Smooth muscle cell (in vitro differentiated cells): ENCODE results near the gene TEX22. TPM values are rescaled to one million over a fixed set of nuclear protein-coding genes. Genes with fewer than 3 reads are reported as not detected.

ENCODE experiments used
- DNase-seq: peaks from one replicate; lab custom pipeline; 2025; ENCODE audit not compliant: unreplicated experiment; lab: John Stamatoyannopoulos, UW
- H2AFZ ChIP-seq: fragments of 200-600 bp; sonication (generic); 2 replicates; pipeline ENCODE4 v1.6.0; 2016; ENCODE audit warnings: antibody characterized with exemption, low read depth, mild to moderate bottlenecking
- H3F3A ChIP-seq: fragments of 200-600 bp; sonication (generic); 2 replicates; pipeline ENCODE4 v1.6.0; 2017; ENCODE audit warnings: antibody characterized with exemption, low read depth
- H3K27ac ChIP-seq: fragments of 200-600 bp; sonication (generic); 2 replicates; pipeline ENCODE4 v1.5.1; 2016; ENCODE audit warnings: low read depth, mild to moderate bottlenecking
- H3K27me3 ChIP-seq: fragments of 200-600 bp; sonication (generic); 2 replicates; pipeline ENCODE4 v1.6.1; 2016; ENCODE audit warnings: low read depth, mild to moderate bottlenecking
- H3K36me3 ChIP-seq: fragments of 200-600 bp; sonication (generic); 2 replicates; pipeline ENCODE4 v1.5.1; 2016; ENCODE audit warnings: low read depth
- H3K4me1 ChIP-seq: fragments of 200-600 bp; sonication (generic); 2 replicates; pipeline ENCODE4 v1.5.1; 2016; ENCODE audit warnings: low read depth
- H3K4me2 ChIP-seq: fragments of 200-600 bp; sonication (generic); 2 replicates; pipeline ENCODE4 v1.6.0; 2016; ENCODE audit warnings: mild to moderate bottlenecking
- H3K4me3 ChIP-seq: fragments of 200-600 bp; sonication (generic); 2 replicates; pipeline ENCODE4 v1.5.1; 2016; ENCODE audit warnings: mild to moderate bottlenecking
- H3K79me2 ChIP-seq: fragments of 200-600 bp; sonication (generic); 2 replicates; pipeline ENCODE4 v1.6.0; 2016; ENCODE audit warnings: low read depth, mild to moderate bottlenecking
- H3K9ac ChIP-seq: fragments of 200-600 bp; sonication (generic); 2 replicates; pipeline ENCODE4 v1.6.0; 2016; ENCODE audit warnings: low read depth
- H3K9me3 ChIP-seq: fragments of 200-600 bp; sonication (generic); replicated peaks from 2 replicates; pipeline ENCODE4 v1.5.1; 2016; ENCODE audit warnings: low read depth
- H4K20me1 ChIP-seq: fragments of 200-600 bp; sonication (generic); 2 replicates; pipeline ENCODE4 v1.6.0; 2016; ENCODE audit warnings: low read depth
- WGBS: methylation state at CpG from one replicate; pipeline ENCODE4 v1.1.7; 2016; ENCODE audit warnings: low lambda C conversion rate; 5-methylcytosine and 5-hydroxymethylcytosine counted together
- polyA plus RNA-seq: library from polyadenylated mRNA; unstranded; fragments of >200 nt; fragmentation: Nextera tagmentation; extraction: Ambion mirVana; gene quantifications from 2 replicates; pipeline ENCODE4 v1.2.1, GENCODE V29; 2016
- total RNA-seq: library from RNA; depleted of rRNA; stranded (reverse); fragments of >200 nt; gene quantifications from 2 replicates; pipeline ENCODE4 v1.2.3, GENCODE V29; 2014
- TF ChIP-seq, protein P1 (sequence below): fragments of 200-600 bp; sonication (generic); IDR thresholded peaks from 2 replicates; pipeline ENCODE4 v1.5.1; 2017; ENCODE audit warnings: borderline replicate concordance, mild to moderate bottlenecking, antibody characterized with exemption; ENCODE audit not compliant: insufficient read depth, poor library complexity, severe bottlenecking

Gene TEX22
- total and polyA plus RNA-seq, 2 experiments from 2014 or later: 0.09 to 0.93 TPM

DNA sequence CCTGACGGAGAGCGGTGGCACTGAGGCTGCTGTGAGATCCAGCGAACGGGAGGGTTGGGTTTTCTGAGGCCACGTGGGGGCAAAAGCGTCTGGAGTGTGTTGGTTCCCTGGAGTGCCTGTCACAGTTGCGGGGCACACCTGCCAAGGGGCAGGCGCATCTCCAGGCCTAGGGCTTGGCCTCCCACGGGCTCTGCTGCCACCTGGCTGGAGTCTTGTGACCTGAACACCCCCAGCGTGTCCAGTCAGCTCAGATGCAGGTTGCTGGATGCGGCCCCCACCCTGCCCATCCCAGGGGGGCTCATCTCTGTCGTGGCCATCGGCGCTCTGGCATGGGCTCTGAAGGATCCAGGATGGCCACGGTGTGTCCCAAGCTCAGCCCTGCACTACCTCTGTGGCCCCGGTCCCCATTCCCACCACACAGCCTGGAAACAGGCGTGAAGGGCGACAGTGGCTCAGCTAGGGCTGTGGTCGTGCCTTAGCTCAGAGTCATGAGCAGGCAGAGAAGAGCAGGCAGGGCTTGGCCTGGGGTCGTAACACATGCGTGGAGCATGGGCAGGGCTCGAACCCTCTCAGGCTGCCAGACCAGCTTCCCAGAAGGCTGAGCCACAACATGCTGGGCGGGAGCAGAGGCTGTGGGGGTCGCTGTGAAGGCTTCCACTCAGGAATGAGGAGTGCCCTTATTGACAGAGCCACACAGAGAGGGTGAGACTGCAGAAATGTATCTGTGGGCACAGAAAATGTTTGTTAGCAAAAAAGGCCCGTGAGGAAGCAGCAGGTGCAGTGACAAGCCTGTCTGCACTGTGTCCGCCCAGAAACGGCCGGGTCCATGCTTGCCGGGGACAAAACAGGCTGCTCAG lies 52.8 kb downstream of the TEX22 start:
- no peak for DNase-seq
- Histone ChIP-seq H3K4me1 (no peaks in the 10 kb centered on the region), H3K36me3 (no peaks in the 10 kb centered on the region), H3K79me2 (peaks cover 5% of the 10 kb centered on the region), H3K4me2 (no peak overlapping the region), H3K9ac (no peak overlapping the region), H3K27me3 (no peaks in the 10 kb centered on the region), H3K4me3 (no peak overlapping the region), H3F3A (no peaks in the 10 kb centered on the region), H4K20me1 (peaks cover 38% of the 10 kb centered on the region), H3K9me3 (no peaks in the 10 kb centered on the region), H2AFZ (no peak overlapping the region), H3K27ac (no peak overlapping the region)
- 96% methylated on average over 29 of the region's 29 CpGs for WGBS
- TF ChIP-seq, protein P1, sequence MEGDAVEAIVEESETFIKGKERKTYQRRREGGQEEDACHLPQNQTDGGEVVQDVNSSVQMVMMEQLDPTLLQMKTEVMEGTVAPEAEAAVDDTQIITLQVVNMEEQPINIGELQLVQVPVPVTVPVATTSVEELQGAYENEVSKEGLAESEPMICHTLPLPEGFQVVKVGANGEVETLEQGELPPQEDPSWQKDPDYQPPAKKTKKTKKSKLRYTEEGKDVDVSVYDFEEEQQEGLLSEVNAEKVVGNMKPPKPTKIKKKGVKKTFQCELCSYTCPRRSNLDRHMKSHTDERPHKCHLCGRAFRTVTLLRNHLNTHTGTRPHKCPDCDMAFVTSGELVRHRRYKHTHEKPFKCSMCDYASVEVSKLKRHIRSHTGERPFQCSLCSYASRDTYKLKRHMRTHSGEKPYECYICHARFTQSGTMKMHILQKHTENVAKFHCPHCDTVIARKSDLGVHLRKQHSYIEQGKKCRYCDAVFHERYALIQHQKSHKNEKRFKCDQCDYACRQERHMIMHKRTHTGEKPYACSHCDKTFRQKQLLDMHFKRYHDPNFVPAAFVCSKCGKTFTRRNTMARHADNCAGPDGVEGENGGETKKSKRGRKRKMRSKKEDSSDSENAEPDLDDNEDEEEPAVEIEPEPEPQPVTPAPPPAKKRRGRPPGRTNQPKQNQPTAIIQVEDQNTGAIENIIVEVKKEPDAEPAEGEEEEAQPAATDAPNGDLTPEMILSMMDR: no peak

DNA sequence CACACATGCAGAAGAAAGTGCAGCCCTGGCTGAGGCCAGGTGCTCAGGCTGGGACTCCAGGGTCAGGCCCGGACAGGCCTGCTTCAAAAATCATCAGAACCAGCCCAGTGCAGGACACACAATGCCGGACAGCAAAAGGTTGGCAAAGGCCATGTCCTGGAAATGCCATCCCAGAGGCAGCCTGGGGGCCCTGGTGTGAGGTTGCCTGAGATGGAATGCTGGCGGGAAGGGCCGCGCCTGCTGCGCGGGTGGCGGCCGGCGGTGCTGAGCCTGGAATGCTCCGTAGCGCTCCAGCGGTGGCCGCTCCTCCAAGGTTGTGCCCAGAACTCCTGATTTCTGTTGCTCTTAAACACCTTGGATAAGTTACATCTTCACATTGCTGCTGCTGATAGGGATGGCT lies 54.6 kb downstream of the TEX22 start:
- H3F3A ChIP-seq: no peaks in the 10 kb centered on the region
- H2AFZ ChIP-seq: no peak overlapping the region
- no peaks in the 10 kb centered on the region for H3K9me3 ChIP-seq
- H3K36me3 ChIP-seq: no peaks in the 10 kb centered on the region
- no peaks in the 10 kb centered on the region for H3K4me1 ChIP-seq
- 92% methylated on average over 14 of the region's 14 CpGs for WGBS
- H3K27me3 ChIP-seq: no peaks in the 10 kb centered on the region
- no peak for DNase-seq
- H3K9ac ChIP-seq: no peak overlapping the region
- peaks cover 32% of the 10 kb centered on the region for H4K20me1 ChIP-seq
- peaks cover 5% of the 10 kb centered on the region for H3K79me2 ChIP-seq
- no peak overlapping the region for H3K4me3 ChIP-seq
- no peak overlapping the region for H3K27ac ChIP-seq
- H3K4me2 ChIP-seq: no peak overlapping the region
- TF ChIP-seq, protein P1: no peak

DNA sequence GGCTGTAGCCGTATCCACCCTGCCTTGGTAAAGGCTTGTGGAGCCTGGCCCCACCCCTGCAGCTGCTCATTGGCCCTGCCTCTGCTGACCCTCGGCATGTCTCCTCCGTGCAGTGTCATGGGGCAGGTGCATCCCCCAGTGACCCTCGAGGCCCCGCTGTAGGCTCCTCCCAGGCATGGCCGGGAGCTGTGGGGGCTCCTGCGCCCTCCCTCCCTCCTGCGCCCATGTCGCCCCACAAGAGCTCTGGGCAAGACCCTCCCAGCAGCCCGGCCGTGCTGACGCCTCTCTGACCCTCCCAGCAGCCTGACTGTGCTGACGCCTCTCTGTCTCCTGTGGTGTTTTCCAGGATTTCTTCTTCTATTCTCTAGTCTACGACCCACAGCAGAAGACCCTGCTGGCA lies 55.5 kb downstream of the TEX22 start:
- no peaks in the 10 kb centered on the region for H3K4me1 ChIP-seq
- no peak overlapping the region for H3K9ac ChIP-seq
- TF ChIP-seq, protein P1: no peak
- H4K20me1 ChIP-seq: peaks cover 23% of the 10 kb centered on the region
- no peak overlapping the region for H2AFZ ChIP-seq
- no peak overlapping the region for H3K4me2 ChIP-seq
- WGBS: 95% methylated on average over 14 of the region's 14 CpGs
- H3K27me3 ChIP-seq: no peaks in the 10 kb centered on the region
- H3K36me3 ChIP-seq: no peaks in the 10 kb centered on the region
- DNase-seq: no peak
- H3K9me3 ChIP-seq: no peaks in the 10 kb centered on the region
- no peaks in the 10 kb centered on the region for H3K79me2 ChIP-seq
- no peak overlapping the region for H3K27ac ChIP-seq
- H3F3A ChIP-seq: no peaks in the 10 kb centered on the region
- H3K4me3 ChIP-seq: no peak overlapping the region
